Stimulated activated CD4-positive, alpha-beta T cell treated with anti-CD3 and anti-CD28 coated beads, TNF-alpha, amount 100 ng/mL, for 48 hours (primary cell): ENCODE results near the gene WDFY4.

Experiments
- DNase-seq, 3 donors: peaks; one replicate each; pipeline ENCODE4 v3.0.0-alpha.2; 2020; ENCODE audit warnings: low read depth in 3 of 3

The WDFY4 gene

DNA sequence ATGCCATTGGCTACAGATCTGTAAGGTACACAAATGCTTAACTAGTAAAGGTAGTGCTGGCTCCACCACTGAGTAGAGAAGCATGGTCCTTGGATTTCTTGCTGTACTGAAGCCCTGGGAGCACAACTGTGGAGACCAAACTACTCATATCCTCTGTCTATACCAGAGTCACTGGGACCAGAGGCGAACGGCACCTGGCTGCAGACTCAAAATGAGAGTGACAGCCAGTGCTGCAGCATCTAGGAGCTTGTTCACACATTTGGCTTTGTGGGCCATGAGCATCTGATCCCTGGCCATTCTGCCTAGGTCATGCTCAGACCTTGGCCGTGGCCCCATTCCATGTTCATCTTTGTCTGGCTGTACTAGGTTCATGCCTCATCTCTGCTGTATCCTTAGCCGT, 223.1 kb downstream of the WDFY4 start:
- no peak for DNase-seq

DNA sequence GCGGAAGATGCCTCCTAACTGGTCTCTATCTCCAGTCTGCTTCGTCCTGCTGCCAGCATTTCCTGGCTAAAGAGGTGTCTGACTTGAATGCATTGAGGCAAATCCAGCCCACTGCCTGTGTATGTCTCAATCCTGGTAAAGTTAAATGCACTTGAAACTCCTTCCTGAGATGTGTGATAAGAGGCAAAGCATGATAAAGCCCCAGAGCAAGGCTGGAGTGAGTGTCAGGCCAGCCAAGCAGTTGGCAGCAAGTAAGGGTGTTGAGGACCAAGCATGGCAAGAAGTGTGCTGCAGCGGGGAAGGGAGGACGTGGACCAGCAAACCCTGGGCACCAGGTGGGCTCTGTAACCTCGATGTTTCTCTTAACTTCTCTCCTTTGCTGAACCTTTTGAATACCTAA, 225.9 kb downstream of the WDFY4 start:
- no peak for DNase-seq

DNA sequence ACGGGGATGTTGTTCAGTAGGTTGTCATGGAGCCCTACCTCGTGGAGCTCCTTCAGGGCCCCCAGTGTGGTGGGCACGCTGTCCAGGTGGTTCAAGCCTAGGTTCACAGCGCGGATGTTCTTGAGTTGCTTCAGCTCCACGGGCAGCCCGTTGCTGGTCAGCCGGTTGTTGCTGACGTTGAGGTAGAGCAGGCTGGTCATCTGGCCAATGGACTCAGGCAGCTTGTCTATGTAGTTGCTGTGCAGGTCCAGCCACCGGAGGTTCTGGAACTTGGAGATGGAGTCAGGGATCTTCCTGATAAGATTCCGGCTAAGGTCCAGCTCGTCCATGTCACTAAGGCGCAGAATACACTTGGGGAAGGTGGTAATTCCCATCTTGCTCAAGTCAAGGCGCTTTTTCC, 229.0 kb downstream of the WDFY4 start:
- no peak for DNase-seq

DNA sequence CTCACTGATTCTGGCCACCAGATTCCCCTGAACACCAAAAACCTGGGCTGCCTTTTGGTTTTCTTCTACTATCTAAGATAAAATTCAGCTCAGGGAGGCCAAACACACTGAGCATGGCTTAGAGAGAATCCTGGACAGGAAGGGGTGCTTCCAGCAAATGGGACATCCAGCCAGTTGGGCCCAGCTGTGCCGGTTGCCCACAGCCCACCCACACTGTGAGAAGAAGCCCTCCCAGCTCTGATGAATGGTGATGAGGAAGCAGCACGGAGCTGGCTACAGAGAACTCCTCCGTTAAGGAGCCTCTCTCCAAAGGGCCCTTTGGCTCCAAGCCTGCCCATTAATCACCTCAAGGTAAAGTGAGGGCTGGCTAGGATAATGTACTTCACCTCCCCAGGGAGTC, 239.1 kb downstream of the WDFY4 start:
- no peak for DNase-seq

DNA sequence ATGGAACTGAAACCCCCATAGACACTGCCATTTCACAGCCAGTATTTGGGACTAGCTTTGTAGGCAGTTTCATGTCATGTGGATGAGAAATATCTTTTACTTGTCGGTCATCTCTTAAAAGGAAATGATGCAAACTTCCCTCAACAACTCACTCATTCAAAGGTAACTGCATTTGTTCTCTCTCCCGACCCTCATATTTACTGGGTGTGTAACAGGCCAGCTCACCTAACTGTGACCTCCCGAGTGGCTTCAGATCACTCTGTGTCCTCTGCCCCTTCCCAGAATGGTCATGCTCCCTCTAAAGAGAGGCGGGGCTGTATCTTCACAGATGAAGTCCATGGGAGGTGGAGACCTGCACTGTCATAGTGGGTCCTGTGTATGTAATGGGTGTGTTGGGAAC, 240.3 kb downstream of the WDFY4 start:
- DNase-seq = no peak

DNA sequence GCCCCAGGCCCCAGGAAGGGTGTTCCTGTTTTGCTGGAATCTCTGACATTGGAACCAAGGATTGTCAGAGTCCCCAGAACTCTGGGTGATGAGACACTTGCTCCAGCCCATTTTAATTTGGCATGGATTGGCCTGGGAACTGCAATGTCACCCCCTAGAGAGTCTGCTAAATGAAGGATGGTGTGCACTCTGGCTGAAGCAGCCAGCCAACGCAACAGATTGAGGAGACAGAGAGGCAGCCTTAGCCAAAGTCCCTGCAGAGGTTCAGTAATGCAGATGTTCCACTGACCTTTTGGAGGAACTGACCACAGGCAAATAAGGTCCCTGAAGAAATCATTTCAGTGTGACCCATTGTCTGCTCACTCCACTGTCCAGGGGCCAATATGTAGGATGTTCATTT, 241.6 kb downstream of the WDFY4 start:
- DNase-seq = no peak

DNA sequence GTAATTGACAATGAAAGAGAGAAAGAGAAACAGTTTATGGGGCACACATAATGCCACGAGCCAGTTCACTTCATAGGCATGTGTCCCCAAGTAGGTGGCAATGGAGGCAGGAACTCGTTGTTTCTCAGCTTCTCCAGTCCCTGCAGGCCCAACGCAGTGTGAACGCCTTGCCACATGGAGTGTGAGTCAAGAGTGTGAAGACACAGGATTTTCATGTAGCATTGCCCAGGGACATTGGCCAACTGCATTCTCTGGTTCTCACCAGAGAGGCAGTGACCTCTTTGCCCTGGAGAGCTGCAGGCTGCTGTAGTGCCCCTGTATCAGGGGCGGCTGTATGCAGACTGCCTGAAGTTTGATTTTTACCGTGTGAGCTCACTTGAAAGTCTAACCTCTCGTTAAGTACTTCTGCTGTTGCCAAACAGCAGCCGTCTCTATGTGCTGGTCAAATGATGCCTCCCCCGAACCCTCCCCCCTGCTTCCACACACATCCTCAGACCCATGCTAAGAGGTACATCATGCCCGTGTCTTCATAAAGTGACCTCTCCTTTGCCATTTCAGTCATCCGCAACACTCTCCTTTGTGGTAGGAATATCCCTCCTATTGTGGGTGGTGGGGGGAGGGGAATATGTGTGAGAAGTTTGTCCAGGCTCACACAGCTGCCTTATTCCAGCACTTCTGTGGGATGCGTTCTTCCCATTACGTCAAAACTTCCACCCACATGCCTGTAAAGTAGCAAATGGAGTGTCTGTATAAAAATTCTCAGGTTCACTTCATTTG, 242.3 kb downstream of the WDFY4 start:
- no peak for DNase-seq

DNA sequence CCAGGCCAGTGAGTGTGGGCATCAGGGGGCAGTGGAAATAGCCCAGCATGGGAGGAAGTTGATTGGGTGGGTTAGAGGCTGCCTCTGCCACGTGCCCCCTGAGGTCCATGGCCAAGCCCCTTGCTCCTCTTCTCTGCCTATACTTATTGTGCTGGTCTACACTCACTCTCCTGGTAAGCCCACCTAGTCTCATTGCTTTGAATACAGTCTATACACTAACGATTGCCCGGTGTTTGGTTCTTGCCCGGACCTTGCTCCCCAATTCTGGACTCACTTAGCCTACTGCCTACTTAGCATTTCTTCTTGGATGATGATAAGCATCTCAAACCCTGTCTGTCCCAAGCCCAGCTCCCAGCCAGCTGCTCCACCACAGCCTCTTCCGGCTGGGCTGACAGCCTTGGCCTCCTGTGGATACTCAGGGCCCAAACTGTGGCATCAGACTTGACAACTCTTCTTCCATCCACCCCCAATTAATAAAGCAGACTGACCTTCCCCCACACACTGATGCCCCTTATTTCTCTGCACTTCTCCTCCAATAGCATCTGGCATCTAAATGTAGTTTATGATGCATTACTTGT, 244.8 kb downstream of the WDFY4 start:
- no peak for DNase-seq

DNA sequence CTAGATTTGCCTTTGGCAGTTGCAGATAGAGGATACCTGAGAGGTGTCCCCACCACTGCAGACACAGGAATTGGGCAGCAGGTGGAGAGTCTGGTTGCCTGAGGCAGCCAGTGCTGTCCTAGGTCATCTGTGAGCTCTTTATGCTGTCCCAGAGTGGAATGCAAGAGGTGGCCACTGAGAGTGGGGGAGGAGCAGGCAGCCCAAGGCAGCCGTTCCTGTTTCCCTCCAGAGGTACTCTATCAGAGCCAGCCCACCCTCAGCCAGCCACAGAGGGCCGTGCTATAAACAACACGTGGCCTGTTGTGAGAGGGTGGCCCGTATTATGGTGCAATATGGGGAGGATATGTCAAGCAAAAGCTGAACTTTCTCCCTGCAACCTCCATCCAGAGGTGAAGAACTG, 246.5 kb downstream of the WDFY4 start:
- DNase-seq = no peak

DNA sequence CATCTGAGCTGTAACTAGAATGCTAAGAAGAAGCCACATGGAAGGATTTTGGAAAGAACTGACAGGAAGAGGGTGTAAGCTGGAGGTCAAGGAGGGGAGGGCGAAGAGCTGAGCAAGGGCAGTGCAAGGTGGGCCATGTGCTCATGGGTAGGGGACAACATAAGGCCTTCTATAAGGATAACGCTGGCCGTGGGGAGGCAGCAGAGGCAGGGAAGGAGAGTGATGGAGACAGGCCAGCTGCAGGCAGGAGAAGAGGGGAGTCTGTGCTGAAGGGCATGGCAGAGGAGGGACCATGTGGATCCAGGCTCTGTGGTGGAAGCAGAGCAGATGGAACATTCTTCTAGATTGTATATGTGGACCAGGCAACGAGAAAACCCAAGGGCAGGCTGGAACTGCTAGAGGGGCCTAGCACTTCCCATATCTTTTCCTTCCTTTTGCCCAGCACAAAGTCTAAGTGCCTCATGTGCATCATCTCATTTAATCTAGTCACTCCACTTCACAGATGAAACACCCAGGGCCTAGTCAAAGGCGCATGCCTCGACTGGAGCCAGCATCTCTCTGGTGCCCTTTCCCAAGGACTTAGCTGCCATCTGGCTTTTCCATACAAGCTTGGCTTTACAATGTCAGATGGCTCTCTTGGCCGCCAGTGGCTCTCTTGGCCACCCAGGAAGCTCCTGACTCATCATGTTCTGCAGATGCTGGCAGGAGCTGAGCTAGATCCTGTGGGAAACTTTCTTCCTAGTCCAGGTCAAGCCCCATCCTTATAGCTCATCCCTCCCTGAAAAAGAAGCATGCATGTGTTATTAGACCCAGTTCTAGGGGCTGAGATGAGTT, 248.4 kb downstream of the WDFY4 start:
- no peak for DNase-seq

DNA sequence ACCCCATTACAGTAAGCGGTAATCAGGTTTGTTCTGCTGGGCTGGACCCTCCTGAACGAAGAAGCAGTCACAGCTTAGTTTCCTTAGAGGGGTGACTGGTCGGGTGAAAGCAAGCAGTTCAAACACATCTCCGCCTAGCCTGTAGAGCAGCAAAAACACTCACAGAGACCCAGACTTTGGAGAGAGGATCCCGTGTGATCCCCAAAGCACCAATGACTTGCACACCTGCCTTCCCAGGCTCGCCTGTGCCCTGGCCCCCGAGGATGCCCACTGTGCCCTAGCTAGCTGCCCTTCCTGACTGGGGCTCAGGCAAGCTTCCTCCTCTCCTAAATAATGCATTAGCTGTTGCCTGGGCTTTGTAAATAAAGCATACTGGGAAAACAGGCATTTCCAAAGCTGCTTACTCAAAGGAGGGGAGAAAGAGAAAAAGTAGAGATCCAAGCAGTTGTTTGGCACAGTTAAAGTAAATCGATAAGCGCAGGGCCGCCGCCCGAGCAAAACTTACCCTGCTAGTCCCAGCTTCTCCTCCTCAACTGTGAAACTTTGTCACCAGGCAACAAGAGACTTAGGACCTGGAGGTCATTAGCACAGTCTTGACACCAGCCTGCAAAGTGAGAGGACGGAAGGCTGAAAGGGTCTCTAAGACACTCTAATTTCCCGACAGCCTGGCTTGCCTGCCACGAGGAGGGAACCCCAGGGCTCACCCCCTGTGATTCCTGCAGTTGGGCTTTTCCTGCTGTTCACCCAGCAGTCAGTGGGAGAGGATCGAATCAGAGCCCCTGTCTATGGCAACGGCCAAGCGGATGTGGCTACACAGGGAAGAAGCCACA, 250.2 kb downstream of the WDFY4 start:
- no peak for DNase-seq

DNA sequence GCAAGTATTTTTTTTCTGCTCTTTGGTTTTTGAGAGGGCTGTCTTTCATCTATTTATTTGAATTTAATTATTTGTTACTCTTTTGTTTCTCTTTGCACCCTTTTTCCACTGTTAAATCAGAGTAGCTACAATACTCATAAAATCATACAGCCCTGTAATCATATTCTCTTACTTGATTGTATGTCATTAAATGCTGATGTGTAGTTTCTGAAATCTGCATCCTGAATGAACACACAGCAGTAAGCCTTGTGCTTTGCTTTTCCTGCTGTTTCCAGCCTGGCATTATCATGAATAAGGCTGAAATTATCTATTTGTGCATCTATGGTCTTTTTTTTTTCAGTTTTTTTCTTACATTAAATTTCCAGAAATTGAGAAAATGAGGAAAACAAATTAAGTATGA, 250.9 kb downstream of the WDFY4 start:
- no peak for DNase-seq

DNA sequence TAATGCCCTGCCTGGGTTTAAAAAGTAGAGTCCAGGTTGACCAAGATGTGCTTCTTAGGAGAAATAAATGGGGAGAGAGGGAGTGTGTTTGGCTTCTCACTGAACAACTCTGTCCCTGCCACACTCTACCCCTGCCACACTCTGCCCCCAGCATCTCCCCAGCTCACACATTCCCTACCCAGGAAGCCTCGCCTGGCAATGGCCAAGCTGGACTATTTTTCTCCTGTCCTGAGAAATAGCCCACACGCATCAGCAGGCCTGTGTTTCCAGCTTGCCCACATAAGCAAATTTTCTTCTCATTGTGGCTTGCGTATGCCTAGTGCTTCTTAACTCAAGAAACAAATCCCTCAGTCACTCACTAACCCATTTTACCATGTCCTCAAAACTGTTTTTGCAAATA, 253.1 kb downstream of the WDFY4 start:
- DNase-seq = no peak

DNA sequence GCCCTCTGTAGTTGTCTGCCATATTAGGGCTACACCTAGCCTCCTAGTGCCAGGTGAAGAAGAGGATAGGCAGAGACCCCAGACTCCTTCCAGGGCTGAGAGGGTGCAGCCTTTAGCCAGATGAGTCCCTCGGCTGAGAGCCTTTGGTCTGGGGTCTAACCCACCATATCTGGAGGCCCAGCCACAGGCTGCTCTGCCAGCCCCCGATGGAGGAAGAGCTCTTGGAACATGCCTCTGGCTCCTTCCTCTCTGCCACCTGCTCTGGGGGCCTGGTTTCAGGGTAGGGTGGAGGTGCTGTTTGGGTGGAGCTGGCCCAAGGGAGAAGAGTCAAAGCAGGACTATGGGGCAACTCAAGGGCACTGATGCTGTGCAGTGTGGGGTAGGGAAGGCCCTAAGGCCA, 253.6 kb downstream of the WDFY4 start:
- no peak for DNase-seq

DNA sequence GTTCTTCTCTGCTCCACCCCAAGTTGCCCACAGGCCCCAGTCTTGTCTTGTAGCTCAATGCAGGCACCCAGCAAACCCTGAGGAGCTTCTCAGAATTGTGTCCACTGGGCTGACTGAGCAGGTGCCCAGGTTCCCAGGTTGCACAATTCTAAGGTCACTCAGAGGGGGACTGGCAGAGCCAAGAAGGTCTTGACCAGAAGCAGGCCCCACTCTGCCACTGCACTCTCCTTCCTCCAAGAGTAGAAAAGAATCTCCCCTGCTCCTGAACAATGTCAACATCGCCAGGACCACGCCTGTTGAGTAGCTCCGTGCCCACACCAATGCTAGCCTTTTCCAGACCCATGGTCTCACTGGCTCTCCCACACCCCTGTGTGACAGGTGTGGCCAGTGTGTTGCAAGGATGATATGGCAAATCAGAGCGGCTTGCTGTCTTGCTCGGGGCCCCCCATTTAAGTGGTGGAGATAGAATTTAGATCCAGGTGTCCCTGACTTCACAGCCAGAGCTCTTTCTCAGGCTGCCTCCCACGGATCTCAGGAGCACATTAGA, 254.4 kb downstream of the WDFY4 start:
- no peak for DNase-seq

DNA sequence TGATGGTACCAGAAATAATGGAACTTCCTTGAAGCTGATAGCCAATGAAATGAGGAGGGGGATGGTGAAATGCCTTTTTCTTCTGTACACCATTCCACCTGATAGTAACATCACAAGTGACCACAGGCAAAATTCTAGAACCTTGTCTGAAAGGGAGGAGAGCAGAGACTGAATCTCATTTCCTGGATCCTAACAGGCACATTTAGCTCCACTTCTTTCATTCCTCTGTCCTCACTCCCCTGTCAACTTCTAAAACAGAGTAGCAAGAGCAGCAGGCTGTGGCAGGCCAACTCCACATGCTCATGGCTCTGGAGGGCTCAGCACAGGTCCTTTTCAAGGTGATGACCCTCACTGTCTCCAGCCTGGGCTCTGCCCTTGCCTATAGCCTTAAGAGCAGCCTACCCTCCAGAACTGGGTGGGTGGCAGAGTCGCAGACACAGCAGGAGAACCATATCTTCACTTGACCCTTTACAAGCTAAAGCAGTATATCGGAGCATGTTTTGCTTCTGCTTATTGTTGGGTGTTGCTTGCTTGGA, 255.2 kb downstream of the WDFY4 start, which contains the start of gene LRRC18:
Gene LRRC18, minus strand, starts transcription at position 51 of the 536 bp plus-strand sequence. CDS start 25,685 bp downstream, outside the sequence.
- no peak for DNase-seq

DNA sequence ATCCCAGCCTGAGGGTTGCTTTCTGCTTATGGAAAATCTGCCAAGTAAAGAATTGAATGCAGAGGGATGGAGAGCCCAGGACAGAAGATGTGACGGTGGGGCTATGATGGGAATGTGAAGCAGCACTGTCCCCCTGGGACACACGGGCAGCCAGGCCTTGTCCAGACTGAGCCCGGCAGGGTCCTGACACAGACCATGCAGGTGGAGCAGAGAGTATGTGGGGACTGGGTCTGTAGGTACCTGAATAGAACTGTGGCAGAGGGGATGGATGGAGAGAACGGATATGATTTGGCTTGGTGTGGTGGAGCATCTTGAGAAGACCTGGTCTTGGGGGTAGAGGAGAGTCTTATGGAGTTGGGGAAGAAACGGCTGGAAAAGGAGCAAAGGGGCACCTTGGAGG, 255.7 kb downstream of the WDFY4 start:
- no peak for DNase-seq

DNA sequence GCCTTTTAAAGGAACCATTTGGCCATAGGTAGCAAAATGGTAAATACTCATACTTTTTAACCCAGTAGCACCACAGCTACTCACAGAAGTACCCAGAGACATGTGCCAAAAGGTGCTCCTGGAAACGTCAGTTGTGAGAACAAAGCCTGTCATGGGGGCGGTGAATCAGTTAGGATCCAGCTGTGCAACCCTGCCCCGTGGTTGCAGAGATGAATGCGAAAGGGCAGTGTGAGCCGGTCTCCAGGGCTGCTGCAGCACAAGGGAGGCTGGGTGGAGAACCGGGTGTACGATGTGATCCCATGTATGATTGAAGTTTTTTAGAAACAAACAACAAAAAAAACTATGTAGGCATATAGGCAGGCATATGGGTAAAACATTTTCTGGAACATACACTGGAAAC, 256.3 kb downstream of the WDFY4 start:
- no peak for DNase-seq

DNA sequence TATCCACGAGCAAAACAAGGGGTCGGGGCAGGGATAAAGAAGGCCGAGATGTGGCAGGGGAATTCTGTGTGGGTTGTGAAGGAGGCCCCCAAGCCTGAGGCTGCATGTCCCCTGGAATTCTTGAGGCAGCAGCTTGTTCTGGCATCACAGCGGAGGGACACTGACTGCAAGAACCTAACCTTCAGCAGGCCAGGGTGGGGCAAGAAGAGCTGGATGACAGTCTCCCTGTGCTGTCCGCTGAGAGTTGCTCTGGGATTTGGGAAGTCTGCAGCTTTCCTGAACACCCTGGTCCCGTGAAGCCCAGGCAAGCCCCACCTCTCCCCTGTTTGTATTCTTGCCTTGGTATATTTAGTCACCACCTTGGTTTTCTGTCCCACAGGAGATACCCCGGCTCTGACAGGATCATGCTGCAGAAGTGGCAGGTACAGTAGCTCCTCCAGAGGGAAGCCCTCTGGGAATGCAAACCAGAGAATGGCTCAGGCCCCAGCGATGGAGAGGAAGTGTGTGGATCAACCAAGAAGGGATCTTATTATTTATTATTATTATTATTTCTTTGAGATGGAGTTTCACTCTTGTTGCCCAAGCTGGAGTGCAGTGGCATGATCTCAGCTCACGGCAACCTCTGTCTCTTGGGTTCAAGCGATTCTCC, 256.9 kb downstream of the WDFY4 start:
- no peak for DNase-seq

DNA sequence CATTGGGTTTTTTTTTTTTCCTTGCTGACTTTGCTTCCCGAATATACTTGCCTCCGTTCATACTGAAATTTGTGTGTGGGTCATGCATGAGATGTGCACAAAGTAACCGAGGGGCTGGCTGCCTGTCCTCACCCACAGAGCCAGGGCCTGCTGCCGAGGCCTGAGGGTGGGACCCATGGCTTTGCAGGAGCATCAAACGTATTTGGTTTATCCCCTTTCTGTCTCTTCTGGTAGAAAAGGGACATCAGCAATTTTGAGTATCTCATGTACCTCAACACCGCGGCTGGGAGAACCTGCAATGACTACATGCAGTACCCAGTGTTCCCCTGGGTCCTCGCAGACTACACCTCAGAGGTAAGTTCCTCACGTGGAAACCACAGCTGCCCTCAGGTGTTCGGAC, 258.4 kb downstream of the WDFY4 start:
- no peak for DNase-seq

DNA sequence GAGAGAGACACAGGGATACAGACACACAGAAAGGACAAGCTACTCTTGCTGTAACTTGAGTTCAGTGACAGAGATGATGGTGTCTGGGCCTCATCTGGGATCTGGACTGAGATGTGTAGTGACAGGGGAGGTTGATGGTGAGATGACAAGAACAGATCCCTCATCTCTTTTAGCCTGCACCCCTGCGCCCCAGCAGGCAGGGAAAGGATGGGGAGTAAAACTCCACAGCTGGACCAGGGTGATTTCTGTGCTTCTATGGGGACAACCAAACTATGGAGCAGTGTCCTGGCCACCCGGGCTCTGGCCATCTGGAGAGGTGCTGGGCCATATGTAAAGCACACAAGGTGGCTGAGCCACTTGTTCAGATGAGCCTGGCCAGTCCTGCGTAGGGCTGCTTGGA, 259.5 kb downstream of the WDFY4 start:
- no peak for DNase-seq
